ENCODE results near the gene SMNDC1.

SMNDC1 gene

DNA sequence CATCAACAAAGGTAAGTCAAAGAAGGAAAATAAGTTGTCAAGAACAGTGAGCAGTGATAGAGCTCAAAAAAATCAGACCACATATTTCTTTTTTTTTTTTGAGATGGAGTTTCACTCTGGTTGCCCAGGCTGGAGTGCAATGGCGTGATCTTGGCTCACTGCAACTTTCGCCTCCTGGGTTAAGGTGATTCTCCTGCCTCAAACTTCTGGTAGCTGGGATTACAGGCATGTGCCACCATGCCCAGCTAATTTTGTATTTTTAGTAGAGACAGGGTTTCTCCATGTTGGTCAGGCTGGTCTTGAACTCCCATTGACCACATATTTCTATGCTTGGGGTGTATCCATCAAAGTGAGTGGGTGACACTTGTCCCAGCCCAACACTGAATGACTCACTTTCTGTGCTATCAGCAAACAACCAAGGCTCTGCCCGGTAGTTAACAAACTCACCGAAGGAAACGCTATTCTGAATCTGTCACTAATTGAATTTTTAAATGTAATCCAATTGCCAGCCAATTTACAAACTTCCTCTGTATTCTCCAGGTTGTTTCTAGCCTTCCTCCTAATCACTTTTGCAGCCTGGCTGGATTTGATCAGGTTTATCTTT lies 19.6 kb upstream of the SMNDC1 start:
- Histone ChIP-seq H3K9me3 (ENCODE audit: low read length) (no peaks in the 10 kb centered on the region), H4K20me1 (ENCODE audit: insufficient read depth, low read length) (no peaks in the 10 kb centered on the region), H2AFZ (ENCODE audit: low read length) (no peak overlapping the region), H3K79me2 (ENCODE audit: insufficient read depth, low read length) (no peaks in the 10 kb centered on the region), H3K27ac (ENCODE audit: low read depth, low read length, poor library complexity, severe bottlenecking) (no peak overlapping the region), H3K9ac (ENCODE audit: low read length) (no peak overlapping the region), H3F3A (ENCODE audit: insufficient read depth, low read length) (no peaks in the 10 kb centered on the region), H3K4me3 (ENCODE audit: low read depth, low read length, poor library complexity, severe bottlenecking) (no peak overlapping the region), H3K36me3 (ENCODE audit: insufficient read depth, low read length) (no peaks in the 10 kb centered on the region; the same call in 1 of the 2 replicates), H3K4me2 (ENCODE audit: low read length) (no peak overlapping the region), H3K27me3 (ENCODE audit: insufficient read depth, low read length) (no peaks in the 10 kb centered on the region), H3K9me2 (ENCODE audit: low read depth, low read length) (no peaks in the 10 kb centered on the region), H3K4me1 (ENCODE audit: insufficient read depth, low read length, severe bottlenecking) (no peaks in the 10 kb centered on the region)
- TF ChIP-seq EZH2 (IDR thresholded peaks at IDR 0.05; ENCODE audit: borderline replicate concordance, low read length) (no peak), CTCF (IDR thresholded peaks at IDR 0.05; ENCODE audit: low read length) (no peak)

DNA sequence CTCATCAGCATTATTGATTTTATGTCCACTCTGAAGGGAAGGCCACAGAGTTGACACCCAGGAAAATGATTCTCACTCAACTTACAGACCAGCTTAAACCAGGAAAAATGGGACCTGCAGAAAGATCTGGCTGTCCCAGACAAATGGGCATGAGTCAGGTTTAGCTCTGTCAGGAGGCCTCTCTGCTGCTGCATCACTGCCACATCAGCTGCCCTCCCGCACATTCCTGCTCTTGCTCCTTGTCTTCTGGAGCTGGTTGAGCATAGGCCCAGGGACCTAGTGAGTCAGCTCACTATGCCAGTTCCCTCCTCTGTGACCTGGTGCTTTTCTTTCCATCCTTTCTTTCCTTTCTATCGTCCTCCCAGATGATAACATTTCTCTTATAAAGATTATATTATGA lies 18.8 kb upstream of the SMNDC1 start:
- no peaks in the 10 kb centered on the region for H3K79me2 ChIP-seq (ENCODE audit: insufficient read depth, low read length)
- H2AFZ ChIP-seq (ENCODE audit: low read length): no peak overlapping the region
- peaks cover 3% of the 10 kb centered on the region for H3K4me1 ChIP-seq (ENCODE audit: insufficient read depth, low read length, severe bottlenecking)
- no peaks in the 10 kb centered on the region for H3K9me2 ChIP-seq (ENCODE audit: low read depth, low read length)
- no peaks in the 10 kb centered on the region for H3F3A ChIP-seq (ENCODE audit: insufficient read depth, low read length)
- no peaks in the 10 kb centered on the region; the same call in 1 of the 2 replicates for H3K36me3 ChIP-seq (ENCODE audit: insufficient read depth, low read length)
- no peaks in the 10 kb centered on the region for H3K27me3 ChIP-seq (ENCODE audit: insufficient read depth, low read length)
- H3K9ac ChIP-seq (ENCODE audit: low read length): no peak overlapping the region
- no peak overlapping the region for H3K27ac ChIP-seq (ENCODE audit: low read depth, low read length, poor library complexity, severe bottlenecking)
- H3K9me3 ChIP-seq (ENCODE audit: low read length): no peaks in the 10 kb centered on the region
- no peak overlapping the region for H3K4me2 ChIP-seq (ENCODE audit: low read length)
- no peak overlapping the region for H3K4me3 ChIP-seq (ENCODE audit: low read depth, low read length, poor library complexity, severe bottlenecking)
- TF ChIP-seq EZH2 (IDR thresholded peaks at IDR 0.05; ENCODE audit: borderline replicate concordance, low read length) (no peak), CTCF (IDR thresholded peaks at IDR 0.05; ENCODE audit: low read length) (no peak)
- H4K20me1 ChIP-seq (ENCODE audit: insufficient read depth, low read length): no peaks in the 10 kb centered on the region

DNA sequence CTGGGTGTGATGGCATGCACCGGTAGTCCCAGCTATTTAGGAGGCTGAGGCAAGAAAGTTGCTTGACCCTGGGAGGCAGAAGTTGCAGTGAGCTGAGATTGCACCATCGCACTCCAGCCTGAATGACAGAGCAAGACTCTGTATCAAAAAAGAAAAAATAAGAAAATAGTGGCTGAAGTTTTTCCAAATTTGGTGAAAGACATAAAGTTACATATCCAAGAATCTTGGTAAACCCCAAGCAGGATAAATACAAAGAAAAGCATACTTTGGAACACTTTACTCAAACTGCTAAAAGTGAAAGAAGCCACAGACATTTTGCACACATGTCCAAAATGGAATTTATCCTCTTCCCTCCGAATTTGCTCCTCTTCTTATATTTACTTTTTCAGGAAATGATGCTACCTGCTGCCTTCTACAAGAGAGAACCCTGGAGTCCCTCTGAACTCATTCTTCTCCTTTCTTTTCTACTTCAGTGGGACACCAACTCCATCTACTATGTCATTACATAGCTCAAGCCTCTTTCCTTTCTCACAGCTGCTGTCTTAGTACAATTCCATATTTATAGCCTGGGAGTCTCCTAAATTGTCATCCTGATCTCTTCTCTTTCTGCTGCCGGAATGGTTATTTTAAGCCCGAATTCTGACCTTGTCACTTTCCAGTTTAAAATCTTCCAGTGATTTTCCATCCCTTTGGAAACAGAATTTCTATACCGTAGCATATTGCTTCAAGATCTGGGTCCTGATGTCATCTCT lies 17.3 kb upstream of the SMNDC1 start:
- Histone ChIP-seq H3K79me2 (ENCODE audit: insufficient read depth, low read length) (no peaks in the 10 kb centered on the region), H4K20me1 (ENCODE audit: insufficient read depth, low read length) (no peaks in the 10 kb centered on the region), H3K9me2 (ENCODE audit: low read depth, low read length) (no peaks in the 10 kb centered on the region), H3K4me2 (ENCODE audit: low read length) (no peak overlapping the region), H3K9me3 (ENCODE audit: low read length) (no peaks in the 10 kb centered on the region), H3K4me1 (ENCODE audit: insufficient read depth, low read length, severe bottlenecking) (peaks cover 12% of the 10 kb centered on the region), H2AFZ (ENCODE audit: low read length) (no peak overlapping the region), H3K9ac (ENCODE audit: low read length) (no peak overlapping the region), H3F3A (ENCODE audit: insufficient read depth, low read length) (no peaks in the 10 kb centered on the region), H3K27ac (ENCODE audit: low read depth, low read length, poor library complexity, severe bottlenecking) (no peak overlapping the region), H3K27me3 (ENCODE audit: insufficient read depth, low read length) (no peaks in the 10 kb centered on the region), H3K36me3 (ENCODE audit: insufficient read depth, low read length) (no peaks in the 10 kb centered on the region; the same call in 1 of the 2 replicates), H3K4me3 (ENCODE audit: low read depth, low read length, poor library complexity, severe bottlenecking) (no peak overlapping the region)
- TF ChIP-seq CTCF (IDR thresholded peaks at IDR 0.05; ENCODE audit: low read length): no peak
- no peak for TF ChIP-seq EZH2 (IDR thresholded peaks at IDR 0.05; ENCODE audit: borderline replicate concordance, low read length)

Measured in OCI-LY1 (cell line).